Measurements from ENCODE around the gene MYT1. TPM values are rescaled to one million over a fixed set of nuclear protein-coding genes. Genes with fewer than 3 reads are reported as not detected.

Gene MYT1
- polyA plus RNA-seq, 1 experiment = not detected

Small RNA genes lying within 50 kb of the gene (small RNA-seq; reads per million reads assigned to genes)
- not detected for gene AL137028.2 (ENCODE audit: insufficient read length, low read depth)

Other genes with a start within 250 kb of the MYT1 start
- 18.0 and 22.3 TPM in 2 replicates for gene UCKL1, start 208.0 kb upstream of the MYT1 start, polyA plus RNA-seq (2011; rRNA removed)
- 4.0 and 6.0 TPM in 2 replicates for gene ZNF512B, start 194.5 kb upstream of the MYT1 start, polyA plus RNA-seq (2011; rRNA removed)
- 1.3 and 1.8 TPM in 2 replicates for gene SAMD10, start 184.8 kb upstream of the MYT1 start, polyA plus RNA-seq (2011; rRNA removed)
- gene PRPF6, start 183.3 kb upstream of the MYT1 start, polyA plus RNA-seq (2011; rRNA removed) = 38.5 and 47.5 TPM in 2 replicates
- gene C20orf204, start 128.3 kb upstream of the MYT1 start, polyA plus RNA-seq (2011; rRNA removed) = 0.01 and 0.07 TPM in 2 replicates
- not detected in 2 replicates for gene SOX18, start 114.8 kb upstream of the MYT1 start, polyA plus RNA-seq (2011; rRNA removed)
- gene TCEA2, start 101.3 kb upstream of the MYT1 start, polyA plus RNA-seq (2011; rRNA removed) = 12.8 and 18.0 TPM in 2 replicates
- gene RGS19, start 84.9 kb upstream of the MYT1 start, polyA plus RNA-seq (2011; rRNA removed) = 7.5 and 9.3 TPM in 2 replicates
- gene OPRL1, start 84.4 kb upstream of the MYT1 start, polyA plus RNA-seq (2011; rRNA removed) = 0.86 and 1.1 TPM in 2 replicates
- not detected in 2 replicates for gene LKAAEAR1, start 80.1 kb upstream of the MYT1 start, polyA plus RNA-seq (2011; rRNA removed)
- gene NPBWR2, start 56.9 kb upstream of the MYT1 start, polyA plus RNA-seq (2011; rRNA removed) = not detected in 2 replicates
- gene PCMTD2, start 91.3 kb downstream of the MYT1 start, polyA plus RNA-seq (2011; rRNA removed) = 32.4 and 42.7 TPM in 2 replicates

All from AG04450 (cell line).